Measurements from ENCODE around the gene WASL. TPM values are rescaled to one million over a fixed set of nuclear protein-coding genes. Genes with fewer than 3 reads are reported as not detected.

WASL gene
- polyA plus RNA-seq, 3 donors, result 1.6 to 3.9 (median 2.1) TPM

- Mint-ChIP-seq H3K27ac (no peak overlapping the region), H3K4me1 (peaks cover 28% of the 10 kb centered on the region), H3K27me3 (ENCODE audit: low read depth in 3 of 3) (peaks cover under 1 to 7% (median 4%) of the 10 kb centered on the region in 3 donors), H3K36me3 (no peaks in the 10 kb centered on the region), H3K4me3 (no peak overlapping the region), H3K9me3 (peaks cover 0 to 2% (median 0%) of the 10 kb centered on the region in 7 donors)
- Histone ChIP-seq H3K9me3 (replicated peaks in 1 of 2; ENCODE audit: control insufficient read depth in 1 of 2, insufficient read depth in 1 of 2, low read length in 2 of 2) (no peaks in the 10 kb centered on the region), H2AFZ (ENCODE audit: insufficient read depth, low read depth, low read length, poor library complexity, severe bottlenecking) (no peak overlapping the region), H3K36me3 (replicated peaks in 1 of 2; ENCODE audit: control insufficient read depth in 1 of 2, insufficient read depth in 2 of 2, low read length in 2 of 2) (no peaks in the 10 kb centered on the region), H3K4me2 (replicated peaks; ENCODE audit: extremely low read depth, low read length, poor library complexity, severe bottlenecking) (no peak overlapping the region), H3K4me3 (replicated peaks in 1 of 3; ENCODE audit: low read depth in 2 of 3, low read length in 3 of 3) (no peak overlapping the region), H3K79me2 (ENCODE audit: insufficient read depth, low read length) (no peaks in the 10 kb centered on the region), H3K27ac (ENCODE audit: low read depth in 1 of 2, low read length in 2 of 2) (no peak overlapping the region), H4K20me1 (ENCODE audit: insufficient read depth, low read length) (no peaks in the 10 kb centered on the region), H3K4me1 (ENCODE audit: control insufficient read depth in 1 of 2, insufficient read depth in 2 of 2, low read length in 2 of 2) (peaks cover 10 to 16% of the 10 kb centered on the region in 2 donors), H3K27me3 (ENCODE audit: control insufficient read depth in 2 of 2, insufficient read depth in 2 of 2, low read length in 2 of 2) (peaks cover 0 to 6% of the 10 kb centered on the region in 2 donors), H3K9ac (ENCODE audit: insufficient read depth, low read length, poor library complexity, severe bottlenecking) (no peak overlapping the region)
- TF ChIP-seq CTCF (IDR thresholded peaks at IDR 0.05), result no peak
- intact Hi-C loops (cut with micrococcal nuclease), result no loop called here
- WGBS (ENCODE audit: insufficient coverage), result 100% methylated on average over 1 of the region's 3 CpGs
- DNase-seq, result peak in 1 of 3 donors; percentile 38
Measured at GRCh38 chr7:123769371-123769770, 20.6 kb upstream of the WASL start.

- intact Hi-C loops (cut with micrococcal nuclease), result no loop called here
- peaks cover 2 to 4% (median 4%) of the 10 kb centered on the region in 7 donors for H3K9me3 Mint-ChIP-seq
- peaks cover 28% of the 10 kb centered on the region for H3K4me1 Mint-ChIP-seq
- no peak overlapping the region for H3K9ac ChIP-seq (ENCODE audit: insufficient read depth, low read length, poor library complexity, severe bottlenecking)
- no CpG with 5 or more reads among the region's 3 CpGs for WGBS (ENCODE audit: insufficient coverage)
- H3K27me3 ChIP-seq (ENCODE audit: control insufficient read depth in 2 of 2, insufficient read depth in 2 of 2, low read length in 2 of 2), result peaks cover 0 to 6% of the 10 kb centered on the region in 2 donors
- H3K27ac ChIP-seq (ENCODE audit: low read depth in 1 of 2, low read length in 2 of 2), result no peak overlapping the region
- H3K27me3 Mint-ChIP-seq (ENCODE audit: low read depth in 3 of 3), result peaks cover 4 to 7% (median 4%) of the 10 kb centered on the region in 3 donors
- peaks cover 10 to 16% of the 10 kb centered on the region in 2 donors for H3K4me1 ChIP-seq (ENCODE audit: control insufficient read depth in 1 of 2, insufficient read depth in 2 of 2, low read length in 2 of 2)
- H3K4me3 ChIP-seq (replicated peaks in 1 of 3; ENCODE audit: low read depth in 2 of 3, low read length in 3 of 3), result no peak overlapping the region
- H3K36me3 ChIP-seq (replicated peaks in 1 of 2; ENCODE audit: control insufficient read depth in 1 of 2, insufficient read depth in 2 of 2, low read length in 2 of 2), result no peaks in the 10 kb centered on the region
- H3K27ac Mint-ChIP-seq, result no peak overlapping the region
- no peak overlapping the region for H3K4me2 ChIP-seq (replicated peaks; ENCODE audit: extremely low read depth, low read length, poor library complexity, severe bottlenecking)
- peaks cover 0 to 3% of the 10 kb centered on the region in 2 donors for H3K9me3 ChIP-seq (replicated peaks in 1 of 2; ENCODE audit: control insufficient read depth in 1 of 2, insufficient read depth in 1 of 2, low read length in 2 of 2)
- no peaks in the 10 kb centered on the region for H3K36me3 Mint-ChIP-seq
- no peak overlapping the region for H2AFZ ChIP-seq (ENCODE audit: insufficient read depth, low read depth, low read length, poor library complexity, severe bottlenecking)
- no peak overlapping the region for H3K4me3 Mint-ChIP-seq
- no peak for TF ChIP-seq CTCF (IDR thresholded peaks at IDR 0.05)
- H3K79me2 ChIP-seq (ENCODE audit: insufficient read depth, low read length), result no peaks in the 10 kb centered on the region
- no peak for DNase-seq
- H4K20me1 ChIP-seq (ENCODE audit: insufficient read depth, low read length), result no peaks in the 10 kb centered on the region
Measured at GRCh38 chr7:123768493-123768892, 19.7 kb upstream of the WASL start.

All from CD14-positive monocyte (primary cell).